HG03097 (cell line): ENCODE measurements around the gene TIMM44.

Source experiments
- ATAC-seq: cut with Tn5 transposase; IDR thresholded peaks from one replicate; pipeline ENCODE4 v1.9.1; 2021; ENCODE audit not compliant: unreplicated experiment, low FRiP score

Gene TIMM44, protein sequence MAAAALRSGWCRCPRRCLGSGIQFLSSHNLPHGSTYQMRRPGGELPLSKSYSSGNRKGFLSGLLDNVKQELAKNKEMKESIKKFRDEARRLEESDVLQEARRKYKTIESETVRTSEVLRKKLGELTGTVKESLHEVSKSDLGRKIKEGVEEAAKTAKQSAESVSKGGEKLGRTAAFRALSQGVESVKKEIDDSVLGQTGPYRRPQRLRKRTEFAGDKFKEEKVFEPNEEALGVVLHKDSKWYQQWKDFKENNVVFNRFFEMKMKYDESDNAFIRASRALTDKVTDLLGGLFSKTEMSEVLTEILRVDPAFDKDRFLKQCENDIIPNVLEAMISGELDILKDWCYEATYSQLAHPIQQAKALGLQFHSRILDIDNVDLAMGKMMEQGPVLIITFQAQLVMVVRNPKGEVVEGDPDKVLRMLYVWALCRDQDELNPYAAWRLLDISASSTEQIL

DNA sequence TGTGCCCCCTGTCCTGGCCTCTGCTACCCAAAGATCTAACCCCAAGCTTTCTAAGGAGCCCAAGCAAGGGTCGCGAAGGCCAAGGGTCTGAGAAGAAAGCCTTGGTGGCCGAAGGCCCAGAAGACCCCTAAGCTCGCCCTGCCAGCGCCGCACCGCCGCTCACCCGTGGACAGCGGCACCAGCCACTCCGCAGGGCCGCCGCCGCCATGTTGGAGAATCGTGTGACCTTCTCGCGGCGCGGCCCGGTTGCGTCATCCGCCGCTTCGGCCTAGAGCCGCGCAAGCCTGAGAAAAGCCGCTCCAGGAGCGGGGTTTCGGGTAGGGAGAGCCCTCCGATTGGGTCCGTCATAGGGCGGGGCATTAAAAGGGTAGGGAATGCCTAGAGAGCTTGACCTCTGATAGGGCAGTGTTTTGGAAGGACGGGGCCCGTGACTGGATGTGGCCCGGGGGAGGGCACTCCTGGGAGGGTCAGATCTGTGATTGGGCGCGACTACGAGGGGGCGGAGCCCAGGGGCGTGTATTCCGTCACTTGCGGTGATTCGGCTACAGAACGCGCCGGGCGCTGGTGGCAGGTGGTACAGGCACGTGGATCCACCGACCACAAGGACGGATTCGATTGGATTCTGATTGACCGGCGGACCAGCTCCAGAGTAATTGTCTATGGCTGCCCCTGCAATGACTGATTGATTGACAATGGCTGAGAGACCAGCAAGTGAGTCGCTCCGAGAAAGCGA, at the start of gene TIMM44:
TIMM44 (minus strand) TSS at position 223 of the 733 bp plus-strand sequence; CDS start at position 208, 15 bp downstream.
- ATAC-seq, result peak; percentile 90

DNA sequence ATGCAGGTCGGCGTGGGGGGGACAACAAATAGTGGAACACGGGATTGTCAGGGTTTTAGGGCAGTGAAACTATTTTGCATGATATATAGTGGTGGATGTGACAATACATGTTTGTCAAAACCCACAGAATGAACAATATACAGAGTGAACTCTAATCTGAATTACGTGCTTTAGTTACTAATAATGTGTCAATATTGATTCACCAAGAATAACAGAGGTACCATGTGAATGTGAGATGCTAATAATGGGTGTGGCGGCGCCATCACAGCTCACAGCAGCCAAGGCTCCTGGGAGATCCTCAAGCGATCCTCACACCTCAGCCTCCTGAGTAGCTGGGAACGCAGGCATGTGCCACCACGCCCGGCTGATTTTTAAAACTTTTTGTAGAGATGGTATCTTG, 49.1 kb upstream of the TIMM44 start:
- no peak for ATAC-seq

DNA sequence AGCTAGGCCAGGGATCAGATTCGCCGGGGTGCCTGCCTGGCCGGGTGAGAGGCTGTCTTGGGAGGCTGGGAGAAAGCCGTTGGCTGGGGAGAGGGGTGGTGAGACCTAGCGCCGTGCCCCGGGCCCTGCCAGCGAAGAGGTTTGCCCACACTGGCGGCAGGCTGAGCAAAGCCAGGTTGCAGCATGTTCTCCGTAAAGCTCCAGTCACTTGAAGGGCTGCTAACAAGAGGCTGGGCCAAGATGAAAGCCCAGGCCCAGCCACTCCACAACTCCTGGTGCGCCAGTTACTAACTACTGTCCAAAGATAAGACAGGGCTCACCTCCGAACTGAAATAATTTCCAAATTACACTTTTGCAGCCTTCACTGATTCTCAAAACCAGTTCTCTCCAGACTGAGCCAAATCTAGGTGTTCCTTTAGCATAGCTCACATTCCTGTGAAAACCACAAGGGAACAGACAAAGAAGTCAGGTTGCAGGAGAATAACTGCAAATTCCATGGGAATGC, 45.7 kb upstream of the TIMM44 start:
- ATAC-seq, result no peak

DNA sequence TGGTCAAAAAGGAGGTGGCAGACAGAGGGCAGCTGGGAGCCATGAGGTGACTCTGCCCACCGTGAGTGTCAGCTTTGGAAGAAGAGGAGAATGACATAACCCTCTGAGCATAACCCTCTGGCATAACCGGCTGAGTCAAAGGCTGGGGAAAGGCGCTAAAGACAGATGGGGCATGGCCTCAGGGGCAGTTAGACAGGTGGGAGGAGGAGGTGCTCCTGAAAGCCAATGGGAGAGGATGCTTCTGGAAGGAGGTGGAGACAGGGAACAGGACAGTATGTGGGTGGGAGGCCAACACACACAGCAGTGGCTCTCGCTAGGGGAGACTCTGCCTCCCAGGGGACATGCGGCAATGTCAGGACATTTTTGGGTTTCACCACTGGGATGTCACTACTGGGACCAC, 44.8 kb upstream of the TIMM44 start:
- ATAC-seq, result no peak

DNA sequence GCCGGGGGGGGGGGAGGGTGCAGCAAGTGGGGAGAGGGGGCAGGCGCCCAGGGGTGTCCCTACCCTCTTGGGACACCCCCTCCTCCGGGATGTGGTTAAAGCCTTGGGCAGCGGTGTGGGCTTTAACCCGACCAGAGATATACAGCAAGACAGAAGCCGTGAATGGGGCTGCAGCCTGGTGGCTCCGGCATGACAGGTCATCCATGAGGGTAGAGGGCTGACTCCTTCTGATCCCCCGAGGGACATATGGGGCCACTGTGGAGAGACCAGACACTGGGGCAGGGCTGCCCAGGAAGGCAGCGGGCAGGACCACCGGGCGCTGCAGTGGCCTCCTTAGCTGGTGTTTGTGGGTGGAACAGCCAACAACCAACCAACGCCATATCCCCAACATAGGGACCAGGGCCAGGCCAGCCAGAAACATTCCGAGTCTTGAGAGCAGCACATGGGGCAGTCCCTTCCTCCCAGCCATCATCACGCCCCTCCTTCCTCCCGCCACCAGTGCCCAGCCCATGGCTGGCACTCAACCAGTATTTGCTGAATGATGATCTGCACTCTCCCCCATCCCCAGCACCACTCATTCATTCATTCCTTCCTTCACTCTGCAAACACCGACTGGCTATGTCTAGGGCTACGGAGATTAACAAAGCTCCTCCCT, 43.8 kb upstream of the TIMM44 start:
- no peak for ATAC-seq

DNA sequence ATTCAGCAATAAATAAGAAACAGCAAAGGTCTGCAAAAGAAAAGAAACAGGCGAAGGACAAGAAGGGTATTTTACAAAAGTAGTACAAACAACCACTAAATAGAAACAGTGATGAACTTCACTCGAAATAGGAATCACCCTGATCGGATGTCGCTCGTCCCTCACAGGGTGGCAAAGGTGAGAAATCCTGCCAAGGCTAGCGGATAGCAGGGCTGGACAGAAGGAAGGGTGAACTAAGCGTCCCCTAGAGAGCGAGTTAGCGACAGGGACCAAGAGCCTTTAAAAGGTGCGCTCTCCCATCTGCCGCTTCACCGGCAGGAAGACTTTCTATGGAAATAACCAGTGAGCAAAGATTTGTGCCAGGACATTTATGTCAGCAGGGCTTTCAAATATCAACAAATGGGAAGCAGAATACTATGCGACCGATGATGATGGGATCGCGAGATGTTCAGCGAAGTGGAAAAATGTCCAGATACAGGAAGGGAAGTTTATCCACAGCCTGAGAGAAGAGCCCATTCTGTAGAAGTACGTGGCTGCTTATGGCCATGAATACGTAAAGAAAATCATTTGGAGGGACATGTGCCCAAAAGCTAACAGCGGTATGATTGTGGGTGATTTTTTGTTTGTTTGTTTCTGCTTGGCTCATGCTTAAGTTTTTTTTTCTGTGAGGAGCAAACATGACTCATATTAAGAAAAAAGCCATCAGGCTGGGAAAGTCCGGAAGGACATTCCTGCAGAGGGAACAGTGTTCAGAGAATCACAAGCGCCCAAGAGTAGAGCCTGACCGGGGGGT, 43.1 kb upstream of the TIMM44 start:
- ATAC-seq, result no peak

DNA sequence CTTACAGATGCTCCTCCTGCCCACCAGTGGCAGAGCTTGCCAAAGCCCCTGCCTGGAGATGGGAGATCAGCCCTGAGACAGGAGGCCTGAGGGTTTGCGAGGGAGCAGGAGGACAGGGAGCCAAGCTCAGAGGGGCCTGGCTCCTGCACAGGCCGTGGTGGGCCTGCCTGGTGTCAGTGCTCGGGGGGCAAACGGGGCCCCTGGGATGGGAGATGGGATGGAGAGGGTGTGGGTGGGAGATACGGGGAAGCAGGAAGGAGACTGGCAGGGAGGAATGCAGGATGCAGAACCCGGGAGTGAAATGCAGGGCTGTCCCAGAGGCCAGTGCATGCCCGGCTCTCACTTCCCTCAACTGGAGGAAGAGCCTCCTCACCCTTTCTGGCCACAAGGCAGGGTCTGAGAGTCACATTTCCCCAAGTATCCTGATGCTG, 42.0 kb upstream of the TIMM44 start:
- no peak for ATAC-seq

DNA sequence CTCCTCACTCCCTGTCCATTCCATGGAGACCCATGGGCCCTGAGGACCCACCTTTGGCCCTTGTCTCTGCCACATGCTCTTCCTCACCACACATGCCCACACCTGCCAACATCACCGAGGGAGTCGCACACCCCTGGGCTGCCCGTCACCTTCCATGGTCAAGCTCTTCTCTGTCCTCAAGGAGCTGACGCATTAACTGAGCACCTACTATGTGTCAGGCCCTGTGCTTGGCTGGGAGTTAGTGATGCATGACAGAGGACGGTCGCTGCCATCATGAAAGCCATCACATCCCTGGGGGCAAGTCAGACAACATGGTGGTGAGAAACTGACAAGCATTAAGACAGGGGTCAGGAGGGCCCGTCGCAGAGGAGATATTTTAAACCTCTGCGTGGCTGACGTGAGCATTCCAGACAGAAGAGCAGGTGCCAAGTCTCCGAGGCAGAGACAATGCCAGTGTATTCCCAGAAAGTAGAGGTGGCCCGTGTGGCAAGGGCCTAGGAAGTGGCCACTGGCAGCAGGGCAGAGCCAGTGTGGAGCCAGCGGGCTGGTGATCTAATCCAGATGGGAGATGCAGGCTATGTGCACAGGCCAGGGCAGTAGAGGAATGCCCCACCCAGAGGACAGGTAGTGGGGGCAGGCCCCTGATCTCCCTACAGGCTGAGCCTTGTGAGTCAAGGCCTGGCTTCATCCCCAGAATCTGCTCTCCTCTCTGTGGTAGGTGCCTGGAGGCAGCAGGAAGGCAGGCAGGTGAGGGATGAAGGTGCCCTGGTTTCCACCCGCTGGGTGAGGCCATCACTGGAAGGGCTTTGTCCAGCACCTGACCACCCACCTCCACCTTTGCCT, 40.8 kb upstream of the TIMM44 start:
- ATAC-seq, result no peak

DNA sequence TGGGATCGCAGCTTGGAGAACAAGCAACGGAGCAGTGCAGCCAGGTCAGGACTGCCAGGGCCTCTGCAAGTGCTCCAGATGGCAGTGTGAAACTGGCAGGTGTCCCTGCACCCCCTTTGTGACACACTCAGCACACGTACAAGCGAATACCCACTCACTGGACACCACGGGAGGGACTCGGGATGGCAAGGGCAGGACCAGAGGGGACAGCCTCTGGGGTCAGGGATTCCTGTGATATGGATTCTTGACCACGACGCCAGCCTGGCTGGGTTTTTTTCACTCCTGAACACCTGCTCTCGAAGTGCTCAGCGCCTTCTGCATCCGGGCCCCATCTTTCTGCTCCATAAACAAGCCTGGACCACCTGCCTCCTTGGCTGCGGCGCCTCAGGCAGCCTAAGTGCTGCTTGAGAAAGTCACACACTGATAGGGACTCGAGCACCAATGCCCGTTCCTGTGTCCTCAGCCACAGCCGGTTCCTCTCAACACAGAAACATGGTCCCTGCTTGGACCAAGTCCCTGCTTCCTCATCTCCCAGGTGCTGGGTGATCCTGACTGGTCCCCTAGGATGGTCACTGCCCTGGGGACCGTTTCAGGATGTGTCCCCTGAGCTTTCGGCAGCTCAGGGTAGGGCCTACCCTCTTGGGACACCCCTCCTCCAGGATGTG, 40.0 kb upstream of the TIMM44 start:
- no peak for ATAC-seq

DNA sequence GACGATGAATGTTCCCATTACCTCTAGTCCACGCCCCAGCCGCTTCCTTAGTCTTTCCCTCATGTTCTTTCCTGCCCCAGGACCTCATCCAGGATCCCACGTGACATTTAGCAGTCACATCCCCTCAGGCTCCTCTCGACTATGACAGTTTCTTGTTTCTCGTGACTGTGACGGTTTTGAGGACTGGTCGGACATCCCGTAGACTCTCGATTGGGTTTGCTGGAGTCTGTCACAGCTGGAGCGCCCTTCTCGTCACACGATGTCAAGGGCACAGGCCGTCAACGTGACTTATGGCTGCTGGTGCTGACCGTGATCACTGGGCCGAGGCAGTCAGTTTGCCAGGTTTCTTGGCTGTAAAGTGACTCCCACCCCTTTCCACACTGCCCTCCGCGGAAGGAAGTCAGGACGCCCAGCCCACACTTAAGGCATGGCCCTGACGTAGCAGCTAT, 39.2 kb upstream of the TIMM44 start:
- no peak for ATAC-seq

DNA sequence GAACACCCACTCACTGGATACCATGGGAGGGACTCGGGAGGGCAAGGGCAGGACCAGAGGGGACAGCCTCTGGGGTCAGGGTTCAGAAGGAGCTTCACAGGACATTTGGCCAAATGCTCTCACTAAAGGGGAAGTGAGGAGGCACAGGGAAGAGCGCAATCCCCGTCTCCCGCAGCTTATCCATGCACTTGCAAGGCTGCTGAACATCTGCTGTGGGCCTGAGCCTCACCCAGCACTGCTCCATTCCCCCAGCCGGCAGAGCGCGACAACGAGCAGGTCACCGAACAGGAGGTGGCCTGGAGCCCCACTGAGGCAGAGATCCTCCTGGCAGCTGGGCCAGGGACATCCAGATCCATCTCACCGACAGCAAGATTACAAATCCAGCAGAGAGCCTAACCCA, 38.6 kb upstream of the TIMM44 start:
- ATAC-seq, result no peak

DNA sequence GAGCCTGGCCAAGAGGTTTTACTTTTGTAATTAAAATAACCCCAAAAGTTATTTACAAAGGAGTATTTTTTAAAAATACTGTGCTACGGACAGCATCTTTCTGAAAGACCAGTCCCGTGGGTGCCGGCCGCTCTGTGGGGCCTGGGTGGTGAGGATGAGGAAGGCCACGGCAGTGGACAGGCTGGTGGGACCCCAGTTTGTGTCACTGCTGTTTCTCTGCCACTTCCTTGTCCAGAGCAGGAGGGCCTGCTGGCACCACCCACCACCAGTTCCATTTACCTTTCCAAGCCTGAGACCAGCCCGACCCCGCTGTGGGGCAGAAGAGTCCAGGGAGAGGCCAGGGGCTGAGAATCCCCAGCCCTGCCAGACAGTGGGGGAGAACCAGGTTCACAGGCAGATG, 38.2 kb upstream of the TIMM44 start:
- no peak for ATAC-seq

DNA sequence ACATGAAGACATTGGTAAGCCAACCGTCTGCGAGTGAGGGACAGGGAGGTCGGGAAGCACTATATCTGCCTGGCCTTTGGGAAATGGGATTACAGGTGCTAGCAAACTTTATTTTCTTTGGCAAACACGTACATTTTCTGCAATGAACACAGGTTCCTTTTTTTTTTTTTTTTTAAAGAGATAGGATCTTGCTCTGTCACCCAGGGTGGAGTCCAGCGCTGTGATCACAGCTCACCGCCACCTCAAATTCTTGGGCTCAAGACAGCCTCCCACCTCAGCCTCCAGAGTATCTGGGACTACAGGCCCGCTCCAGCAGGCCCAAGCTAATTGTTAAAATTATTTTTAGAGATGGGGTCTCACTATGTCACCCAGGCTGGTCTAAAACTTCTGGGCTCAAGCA, 37.7 kb upstream of the TIMM44 start:
- no peak for ATAC-seq

DNA sequence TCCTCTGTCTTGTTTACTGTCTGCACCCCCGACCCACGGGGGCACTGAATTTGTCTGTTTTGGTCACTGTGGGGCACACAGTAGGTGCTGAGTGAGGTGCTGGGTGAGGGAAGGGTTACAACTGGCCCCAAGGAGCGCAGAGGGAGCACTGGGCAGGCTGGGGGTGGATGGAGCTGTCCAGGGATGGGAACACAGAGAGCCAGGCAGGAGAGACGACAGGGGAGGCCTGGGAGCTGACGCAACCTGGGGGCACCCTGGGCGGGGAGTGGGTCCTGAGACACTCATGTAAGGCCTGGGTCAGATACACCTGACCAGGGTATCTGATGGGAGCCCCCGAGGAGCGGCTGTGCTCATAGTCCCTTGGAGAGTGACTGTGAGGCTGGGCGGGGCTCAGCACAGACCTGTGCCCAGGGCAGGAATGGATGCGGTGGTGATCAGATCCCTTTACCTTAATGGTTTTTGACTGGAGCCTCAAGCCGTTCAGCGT, 37.2 kb upstream of the TIMM44 start:
- ATAC-seq, result no peak

DNA sequence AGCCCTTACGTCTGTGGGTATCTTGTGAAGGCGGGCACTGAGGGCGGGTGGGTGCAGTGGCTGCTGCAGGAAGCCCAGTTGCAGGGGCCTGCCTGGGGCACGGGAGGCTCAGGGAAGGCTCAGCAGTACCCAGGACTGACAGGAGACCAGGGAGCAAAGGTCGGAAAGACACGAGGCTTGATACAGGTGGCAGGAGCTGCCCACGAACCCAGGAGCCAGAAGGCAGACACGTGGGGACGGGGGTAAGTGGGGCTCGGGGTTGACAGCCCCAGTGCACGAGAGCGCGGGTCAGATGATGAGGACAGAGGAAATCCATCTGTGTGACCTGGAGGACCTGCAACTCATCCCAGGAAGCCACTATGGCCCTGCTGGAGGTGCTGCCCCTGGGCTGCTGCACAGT, 36.7 kb upstream of the TIMM44 start:
- ATAC-seq, result no peak

DNA sequence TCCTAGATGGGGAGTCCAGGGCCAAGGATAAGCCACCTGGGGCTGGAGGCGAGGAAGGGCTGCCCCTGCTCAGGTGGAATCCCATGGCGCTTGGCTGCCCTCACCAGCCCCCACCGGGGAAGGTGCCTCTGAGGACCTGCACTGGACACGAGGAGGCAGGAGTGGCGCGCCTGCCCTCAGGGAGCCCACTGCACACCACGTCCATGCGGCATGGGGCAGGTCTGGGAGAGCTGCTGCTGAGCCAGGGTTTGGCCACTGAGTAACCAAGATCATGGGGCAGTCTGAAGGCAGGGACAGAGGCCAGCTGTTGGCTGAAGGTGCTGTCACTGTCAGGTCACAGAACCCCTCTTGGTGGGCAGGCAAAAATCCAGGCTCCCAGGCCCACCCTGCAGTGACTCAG, 36.1 kb upstream of the TIMM44 start:
- ATAC-seq, result no peak

DNA sequence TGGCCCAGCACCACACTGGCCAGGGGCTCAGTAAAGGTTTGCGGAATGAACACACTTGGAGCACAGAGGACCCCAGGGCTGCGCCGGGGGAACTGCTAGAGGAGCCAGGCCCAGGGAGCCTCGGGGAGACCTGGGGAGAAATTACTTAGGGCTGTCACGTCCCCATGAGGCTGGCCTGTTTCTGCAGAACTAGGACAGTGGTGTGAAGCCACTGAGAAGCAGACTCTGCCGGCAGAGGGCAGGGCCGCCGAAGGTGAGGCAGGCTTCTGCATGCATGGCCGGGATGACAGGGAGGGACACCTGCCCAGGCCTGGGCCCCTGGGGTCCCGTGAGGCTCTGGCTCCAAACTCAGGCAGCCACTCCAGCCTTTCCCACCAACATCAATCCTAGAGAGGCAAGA, 35.5 kb upstream of the TIMM44 start:
- no peak for ATAC-seq

DNA sequence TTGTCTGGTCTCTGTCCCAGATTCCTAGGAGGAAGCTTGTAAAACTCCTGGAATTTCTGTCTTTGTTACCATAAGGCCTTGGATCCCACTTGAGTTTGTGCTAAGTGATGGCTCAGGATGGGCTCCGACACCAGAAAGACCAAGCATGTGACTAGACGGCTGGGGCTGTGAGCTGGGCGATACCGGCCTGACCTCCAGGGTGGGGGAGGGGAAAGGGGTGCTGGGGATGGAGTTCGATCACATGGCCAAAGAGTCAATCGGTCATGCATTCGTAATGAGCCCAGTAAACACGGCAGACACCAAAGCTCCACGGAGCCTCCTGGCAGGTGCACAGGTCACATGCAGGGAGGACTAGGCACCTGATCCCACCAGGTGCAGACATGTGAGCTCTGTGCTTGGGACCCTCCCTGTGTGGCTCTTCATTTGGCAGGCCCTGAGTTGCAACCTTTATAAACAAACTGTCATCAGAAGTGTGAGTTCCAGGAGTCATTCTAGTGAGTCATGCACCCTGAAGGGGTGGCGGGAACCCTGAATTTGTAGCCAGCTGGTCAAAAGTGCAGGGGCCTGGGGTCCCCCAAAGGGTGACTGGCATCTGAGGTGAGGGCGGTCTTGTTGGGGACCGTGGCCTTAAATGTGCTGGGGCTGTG, 34.8 kb upstream of the TIMM44 start:
- ATAC-seq, result no peak
